ENCODE data around the gene PRX. TPM values are rescaled to one million over a fixed set of nuclear protein-coding genes. Genes with fewer than 3 reads are reported as not detected.

PRX gene
- total RNA-seq, 1 experiment from 2014 or later: 6.6 TPM

GRCh38 chr19:40389404-40390083, 23.6 kb downstream of the PRX start:
- intact Hi-C loops (cut with micrococcal nuclease; ENCODE audit: unreplicated experiment): loop anchor here (5.0 to 10.0 kb wide), 2 partner anchors 42 to 135 kb away; partner anchors contain the start of genes C19orf47 and PLD3
- POLR2A ChIA-PET (ENCODE audit: unreplicated experiment): no interaction called here
- CTCF ChIA-PET: no interaction called here

GRCh38 chr19:40388481-40388880, 24.7 kb downstream of the PRX start:
- TF ChIP-seq CTCF (conservative IDR thresholded peaks at IDR 0.05): no peak
- TF ChIP-seq EZH2 (IDR thresholded peaks at IDR 0.05; ENCODE audit: low read depth): no peak
- Histone ChIP-seq H2AFZ (no peak overlapping the region), H3K4me1 (replicated peaks; ENCODE audit: insufficient read depth) (peaks cover 16% of the 10 kb centered on the region), H3K79me2 (ENCODE audit: low read depth) (no peaks in the 10 kb centered on the region), H3K9me3 (ENCODE audit: insufficient read depth, low read depth) (no peaks in the 10 kb centered on the region), H3F3A (ENCODE audit: insufficient read depth, low read depth) (no peaks in the 10 kb centered on the region; the same call in 1 of the 2 replicates), H3K4me3 (no peak overlapping the region), H4K20me1 (ENCODE audit: insufficient read depth) (no peaks in the 10 kb centered on the region), H3K27me3 (ENCODE audit: insufficient read depth, low read depth) (no peaks in the 10 kb centered on the region), H3K9me2 (ENCODE audit: insufficient read depth) (no peaks in the 10 kb centered on the region), H3K27ac (no peak overlapping the region), H3K36me3 (ENCODE audit: low read depth) (no peaks in the 10 kb centered on the region), H3K4me2 (no peak overlapping the region)
- intact Hi-C loops (cut with micrococcal nuclease; ENCODE audit: unreplicated experiment): no loop called here
- no TSS peak for BruUV-seq (replicated peaks)
- DNase-seq: no peak
- ChIA-PET POLR2A (ENCODE audit: unreplicated experiment) (interaction anchor here (0.6 kb wide), 1 partner anchor 197 kb away, joined by 7 read pairs; no protein-coding TSS in a partner anchor), CTCF (no interaction called here)

More at GRCh38 chr19:40389404-40390083, 23.6 kb downstream of the PRX start:
- TF ChIP-seq CTCF (conservative IDR thresholded peaks at IDR 0.05): no peak
- no peak for TF ChIP-seq EZH2 (IDR thresholded peaks at IDR 0.05; ENCODE audit: low read depth)
- no peak for DNase-seq
- Histone ChIP-seq H3F3A (ENCODE audit: insufficient read depth, low read depth) (no peaks in the 10 kb centered on the region; the same call in 1 of the 2 replicates), H3K27me3 (ENCODE audit: insufficient read depth, low read depth) (no peaks in the 10 kb centered on the region), H3K9me3 (ENCODE audit: insufficient read depth, low read depth) (no peaks in the 10 kb centered on the region), H3K79me2 (ENCODE audit: low read depth) (no peaks in the 10 kb centered on the region), H3K36me3 (ENCODE audit: low read depth) (no peaks in the 10 kb centered on the region), H3K4me1 (replicated peaks; ENCODE audit: insufficient read depth) (peaks cover 18% of the 10 kb centered on the region), H3K9me2 (ENCODE audit: insufficient read depth) (no peaks in the 10 kb centered on the region), H2AFZ (no peak overlapping the region), H3K27ac (no peak overlapping the region), H3K4me2 (no peak overlapping the region), H4K20me1 (ENCODE audit: insufficient read depth) (no peaks in the 10 kb centered on the region), H3K4me3 (no peak overlapping the region)
- BruUV-seq (replicated peaks): no TSS peak

GRCh38 chr19:40387155-40387554, 26.0 kb downstream of the PRX start:
- no peak for TF ChIP-seq CTCF (conservative IDR thresholded peaks at IDR 0.05)
- no peak for TF ChIP-seq EZH2 (IDR thresholded peaks at IDR 0.05; ENCODE audit: low read depth)
- CTCF ChIA-PET: no interaction called here

More at GRCh38 chr19:40387155-40387554, 26.0 kb downstream of the PRX start:
- Histone ChIP-seq H3K9me2 (ENCODE audit: insufficient read depth) (no peaks in the 10 kb centered on the region), H3K36me3 (ENCODE audit: low read depth) (no peaks in the 10 kb centered on the region), H3K9me3 (ENCODE audit: insufficient read depth, low read depth) (no peaks in the 10 kb centered on the region), H3K79me2 (ENCODE audit: low read depth) (no peaks in the 10 kb centered on the region), H3K27ac (no peak overlapping the region), H3K4me2 (no peak overlapping the region), H2AFZ (no peak overlapping the region), H3F3A (ENCODE audit: insufficient read depth, low read depth) (no peaks in the 10 kb centered on the region; the same call in 1 of the 2 replicates), H3K27me3 (ENCODE audit: insufficient read depth, low read depth) (no peaks in the 10 kb centered on the region), H3K4me1 (replicated peaks; ENCODE audit: insufficient read depth) (peaks cover 3% of the 10 kb centered on the region), H4K20me1 (ENCODE audit: insufficient read depth) (no peaks in the 10 kb centered on the region), H3K4me3 (no peak overlapping the region)
- intact Hi-C loops (cut with micrococcal nuclease; ENCODE audit: unreplicated experiment): no loop called here
- DNase-seq: no peak
- BruUV-seq (replicated peaks): no TSS peak
- POLR2A ChIA-PET (ENCODE audit: unreplicated experiment): interaction anchor here (0.6 kb wide), 1 partner anchor 39 kb away, joined by 6 read pairs; no protein-coding TSS in a partner anchor
